GM19324 (cell line): Measurements from ENCODE around the gene MRPS22.
A peak's percentile ranks its signal among the peaks of the same experiment; 100 is the strongest.

Experiments
- ATAC-seq: cut with Tn5 transposase; IDR thresholded peaks from one replicate; pipeline ENCODE4 v1.9.1; 2021; ENCODE audit warnings: mild to moderate bottlenecking, moderate library complexity; ENCODE audit not compliant: unreplicated experiment, low FRiP score

The MRPS22 gene

DNA sequence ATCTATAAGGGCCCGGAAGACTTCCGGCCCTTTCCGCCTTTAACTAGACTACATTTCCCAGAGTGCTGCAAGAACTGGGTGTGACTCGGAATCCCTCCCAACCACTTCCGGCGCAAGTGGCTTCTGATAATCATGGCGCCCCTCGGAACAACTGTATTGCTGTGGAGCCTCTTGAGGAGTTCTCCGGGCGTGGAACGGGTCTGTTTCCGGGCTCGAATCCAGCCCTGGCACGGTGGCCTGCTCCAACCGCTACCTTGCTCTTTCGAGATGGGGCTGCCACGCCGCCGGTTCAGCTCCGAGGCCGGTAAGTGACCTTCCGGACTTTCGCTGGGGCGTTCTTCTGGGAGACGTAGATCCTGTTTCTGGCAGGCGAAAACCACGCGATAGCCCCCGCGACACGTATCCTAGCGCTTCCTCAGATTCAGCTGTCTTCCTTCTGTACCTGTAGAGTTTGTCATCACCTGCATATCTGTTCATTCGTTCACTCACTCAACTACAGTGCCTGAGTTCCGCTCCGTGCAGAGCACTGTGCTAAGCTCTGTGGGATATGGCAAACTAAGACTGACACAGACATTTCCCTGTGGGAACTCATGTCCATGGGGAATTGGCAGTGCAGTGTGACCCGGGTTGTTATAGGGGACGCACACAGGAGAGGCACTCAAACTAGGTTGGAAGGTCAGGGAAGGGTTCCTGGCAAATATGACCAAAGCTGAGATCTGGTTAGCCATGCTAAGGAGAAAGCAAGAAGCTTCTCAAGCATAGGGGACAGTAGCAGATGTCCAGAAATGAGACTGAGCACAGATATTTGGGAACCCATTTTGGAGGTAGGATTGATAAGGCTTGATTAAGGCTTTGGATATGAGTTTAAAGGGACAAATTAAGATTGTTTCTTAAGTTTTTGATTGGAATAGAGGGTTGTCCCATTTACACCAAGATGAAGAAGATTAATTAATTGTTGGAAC is at the start of gene MRPS22:
MRPS22 (plus strand) TSS at position 126 of the 962 bp plus-strand sequence; CDS start at position 133, 7 bp downstream.
- ATAC-seq: peak; percentile 95

DNA sequence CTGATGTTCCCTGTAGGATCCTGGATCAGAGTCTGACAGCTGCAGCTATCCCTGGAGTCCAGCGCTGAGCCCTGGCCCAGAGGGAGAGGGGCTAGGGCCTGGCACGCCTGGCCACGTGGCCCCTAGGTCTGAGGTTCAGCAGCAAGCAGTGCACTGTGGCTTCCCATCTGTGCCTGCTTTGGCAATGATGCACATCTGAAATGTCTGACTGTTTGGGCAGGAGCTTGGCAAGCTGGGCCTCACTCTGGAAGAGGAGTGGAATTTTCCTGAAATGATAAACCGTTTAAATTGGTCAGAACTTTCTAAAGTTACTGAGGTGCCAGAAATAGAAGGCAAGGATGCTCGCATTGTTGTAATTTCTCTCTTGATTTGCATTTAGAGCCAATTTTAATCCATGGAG is 48.8 kb upstream of the MRPS22 start:
- no peak for ATAC-seq

DNA sequence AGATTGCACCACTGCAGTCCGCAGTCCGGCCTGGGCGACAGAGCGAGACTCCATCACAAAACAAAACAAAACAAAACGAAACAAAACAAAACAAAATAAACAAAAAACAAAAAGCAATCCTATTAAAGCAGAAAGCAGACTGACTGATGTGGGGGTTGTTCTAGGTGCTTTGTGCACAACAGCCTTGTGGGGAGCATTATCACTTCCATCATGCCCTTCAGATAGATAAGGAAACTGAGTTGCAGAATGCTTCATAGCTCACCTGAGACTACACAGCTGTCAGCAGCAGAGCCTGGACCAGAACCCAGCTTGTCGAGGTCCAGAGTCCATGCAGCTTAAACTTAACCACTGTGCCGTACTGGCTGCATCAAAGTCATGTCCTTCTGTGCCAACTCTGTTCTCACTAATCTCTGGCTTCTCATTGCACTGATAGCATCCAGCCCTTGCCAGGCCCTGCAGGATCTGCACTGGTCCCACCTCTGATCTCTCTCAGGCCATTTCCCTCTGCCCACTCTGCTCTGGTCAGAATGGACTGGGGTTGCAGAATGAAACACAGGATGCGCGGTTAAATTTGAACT is 47.6 kb upstream of the MRPS22 start:
- no peak for ATAC-seq

DNA sequence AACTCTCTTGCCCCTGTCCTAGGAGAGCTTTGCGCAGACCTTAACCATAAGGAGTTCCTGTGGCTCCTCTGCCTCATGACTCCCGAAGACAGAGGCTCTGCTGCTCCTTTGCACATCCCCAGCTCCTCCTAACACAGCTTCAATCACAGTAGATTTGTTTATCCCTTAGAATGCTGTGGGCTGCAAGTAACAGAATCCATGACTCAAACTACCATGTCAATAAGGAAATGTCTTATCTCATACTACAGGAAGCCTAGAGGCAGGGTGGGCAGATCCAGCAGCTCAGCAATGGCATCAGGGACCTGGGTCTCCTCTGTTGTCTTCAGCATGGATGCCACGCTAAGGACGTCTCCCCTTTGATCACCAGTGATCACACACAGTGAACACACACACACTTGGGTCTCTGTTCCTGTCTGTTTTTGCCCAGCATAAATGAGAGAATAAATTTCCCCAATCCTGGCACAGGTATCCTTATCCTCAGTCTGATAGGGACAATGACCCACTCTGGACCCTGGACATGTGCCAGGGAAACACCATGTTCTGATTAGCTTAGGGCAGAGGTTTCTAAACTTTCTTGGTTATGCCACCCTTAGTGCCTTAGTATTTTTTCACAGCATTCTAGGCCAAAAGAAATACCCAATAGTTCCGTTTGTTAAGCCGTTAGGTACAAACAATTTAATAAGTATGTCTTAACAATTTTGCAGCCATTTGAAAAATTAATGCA is 46.1 kb upstream of the MRPS22 start:
- no peak for ATAC-seq

DNA sequence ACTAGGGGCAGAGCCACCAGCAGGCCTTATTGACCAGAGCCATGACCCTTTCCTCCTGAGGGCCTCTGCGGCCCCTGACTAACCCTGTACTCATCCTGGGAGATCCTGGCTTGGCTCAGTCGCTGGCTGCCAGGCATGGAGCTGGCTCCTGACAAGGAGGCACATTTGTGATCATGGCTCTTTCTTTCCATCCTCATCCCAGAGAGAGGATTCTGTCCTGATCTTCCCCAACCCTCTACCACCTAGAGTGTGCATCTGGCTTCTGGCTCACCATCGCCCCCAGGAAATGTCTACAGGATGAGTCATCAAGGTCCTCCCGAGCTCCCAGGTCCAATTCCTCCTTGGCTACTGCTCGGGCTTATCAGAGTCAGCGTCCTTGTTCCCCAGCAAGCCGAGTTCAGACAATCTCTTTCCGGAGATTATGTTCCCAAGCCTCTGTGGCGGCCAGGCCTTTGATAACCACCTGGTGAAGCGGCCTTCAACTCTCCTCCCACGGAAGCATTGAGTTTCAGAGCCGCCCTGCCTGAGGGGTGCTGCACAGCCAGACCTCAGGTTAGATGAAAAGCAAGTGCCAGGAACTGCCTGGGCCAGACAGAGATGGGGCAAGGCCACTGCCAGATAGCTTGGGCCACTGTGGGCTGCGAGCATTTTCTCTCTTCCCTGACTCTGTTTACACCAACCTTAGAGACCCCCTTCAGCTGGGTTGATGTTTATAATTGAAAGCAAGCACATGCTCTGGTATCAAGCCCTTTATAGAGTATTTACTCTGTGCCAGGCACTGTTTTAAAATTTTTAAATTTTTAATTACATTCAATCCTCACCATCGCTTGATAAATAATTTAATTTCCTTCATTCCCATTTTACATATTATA is 44.3 kb upstream of the MRPS22 start:
- ATAC-seq: no peak

DNA sequence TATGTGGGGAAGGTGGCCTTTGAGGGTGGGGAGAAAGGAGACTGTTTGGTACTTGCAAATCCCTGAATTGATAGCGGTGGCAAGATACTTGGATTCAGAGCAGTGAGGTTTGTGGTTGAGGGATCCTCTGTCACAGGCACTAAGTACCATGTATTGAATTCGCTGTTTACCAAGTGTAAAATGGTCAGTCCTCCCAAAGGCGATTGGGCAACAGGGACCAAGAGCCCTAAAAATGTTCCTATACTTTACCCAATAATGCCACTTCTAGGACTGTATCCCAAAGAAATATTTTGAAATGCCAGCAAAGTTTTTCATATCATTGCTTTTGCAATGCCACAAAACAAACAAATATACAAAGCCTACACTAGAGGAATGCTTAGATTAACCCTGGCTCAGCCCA is 43.4 kb upstream of the MRPS22 start:
- no peak for ATAC-seq

DNA sequence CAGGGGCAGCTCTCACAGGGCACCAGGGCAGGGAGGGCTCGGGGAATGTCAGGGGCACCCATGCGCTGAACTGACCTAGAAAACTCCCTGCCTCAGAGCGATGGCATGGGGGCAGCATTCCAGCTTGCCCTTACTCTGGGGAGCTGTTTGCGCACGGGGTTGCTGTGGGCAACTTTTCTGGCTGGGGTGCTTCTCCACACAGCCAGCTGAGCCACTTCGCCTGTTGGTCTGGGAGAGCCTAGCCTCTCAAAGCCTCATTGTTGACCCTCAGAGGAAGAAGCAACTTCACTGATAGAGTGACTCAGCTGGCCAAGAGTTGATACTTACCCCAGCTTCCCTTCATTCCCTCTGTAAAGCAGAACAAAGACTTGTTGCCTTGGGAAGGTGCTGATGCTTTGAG is 42.6 kb upstream of the MRPS22 start:
- no peak for ATAC-seq

DNA sequence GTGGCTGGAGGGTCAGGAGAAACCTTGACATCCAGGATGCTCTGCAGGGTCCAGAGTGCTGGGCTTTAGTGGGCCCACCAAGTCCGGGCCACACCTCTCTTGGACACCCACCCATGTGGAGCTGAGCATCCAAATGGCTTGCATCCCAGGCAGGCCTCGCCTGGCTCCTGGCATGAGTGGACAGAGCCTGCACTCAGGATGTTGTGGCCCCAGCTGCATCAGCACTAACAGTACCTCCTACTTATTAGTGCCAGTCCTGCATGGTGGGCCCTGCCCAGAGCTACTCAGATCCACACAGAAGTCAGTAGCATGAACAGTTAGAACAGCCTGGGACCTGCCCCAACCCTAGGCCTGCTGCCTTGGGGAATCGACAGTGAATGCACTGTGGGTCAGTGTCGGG is 42.2 kb upstream of the MRPS22 start:
- no peak for ATAC-seq

DNA sequence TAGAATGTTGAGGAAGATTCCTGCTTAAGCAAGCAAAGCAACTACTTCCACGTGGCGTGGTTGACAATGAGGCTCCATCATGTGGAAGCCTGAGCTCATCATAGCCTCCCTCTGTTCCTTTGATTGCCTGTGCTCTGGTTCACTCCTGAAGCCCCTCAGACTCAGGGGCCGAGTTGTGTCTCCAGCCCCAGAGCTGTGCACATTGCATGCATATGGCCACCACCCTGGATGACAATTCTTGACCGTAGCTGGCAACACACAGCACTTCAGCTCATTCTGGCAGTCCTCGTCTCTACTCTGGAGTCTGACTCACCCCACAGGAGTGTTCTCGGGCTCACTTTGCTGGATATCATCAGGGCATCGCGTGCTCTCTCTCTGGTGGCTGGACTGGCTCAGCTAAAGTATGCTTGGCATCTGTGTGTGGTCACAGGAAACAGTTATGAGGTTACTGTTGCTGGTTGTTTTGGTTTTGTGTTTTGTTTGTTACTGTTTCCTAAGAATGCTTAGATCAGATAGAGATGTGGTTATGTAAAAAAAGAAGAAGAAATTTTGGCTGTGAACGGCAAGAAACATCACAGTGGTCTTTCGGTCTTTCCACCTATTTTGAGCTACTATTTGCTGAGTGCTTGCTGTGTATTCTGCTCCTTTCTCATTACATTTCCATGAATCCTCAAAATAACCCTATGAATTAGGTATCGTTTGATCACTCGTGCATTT is 41.6 kb upstream of the MRPS22 start:
- ATAC-seq: no peak

DNA sequence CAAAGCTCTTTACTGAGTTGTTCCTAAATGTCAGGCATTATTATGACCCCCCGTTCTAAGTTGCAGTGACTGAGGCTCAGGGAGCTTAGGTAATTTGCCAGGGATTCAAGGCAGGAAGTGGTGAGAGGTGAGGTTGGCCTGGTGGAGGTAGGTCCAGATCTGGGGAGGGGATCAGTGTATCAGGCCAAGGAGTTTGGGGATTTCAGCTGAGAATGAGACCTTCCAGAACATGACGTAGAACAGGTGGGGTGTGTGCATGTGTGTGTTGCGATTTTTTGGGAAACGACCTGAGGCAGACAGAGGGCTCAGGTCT is 41.1 kb upstream of the MRPS22 start:
- ATAC-seq: no peak

DNA sequence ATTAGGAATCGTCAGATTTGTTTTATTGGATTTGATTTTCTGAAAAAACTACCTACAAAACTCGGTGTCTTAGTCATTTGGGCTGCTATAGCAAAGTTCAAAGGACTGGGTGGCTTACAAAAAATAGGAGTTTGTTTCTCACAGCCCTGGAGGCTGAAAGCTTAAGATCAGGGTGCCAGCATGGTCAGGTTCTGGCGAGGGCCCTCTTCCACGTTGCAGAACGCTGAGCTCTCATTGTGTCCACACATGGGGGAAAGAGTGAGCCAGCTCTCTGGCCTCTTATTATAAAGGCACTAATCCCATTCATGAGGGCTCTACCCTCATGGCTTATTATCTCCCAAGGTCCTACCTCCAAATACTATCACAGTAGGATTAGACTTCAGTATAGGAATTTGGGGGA is 40.6 kb upstream of the MRPS22 start:
- ATAC-seq: no peak

DNA sequence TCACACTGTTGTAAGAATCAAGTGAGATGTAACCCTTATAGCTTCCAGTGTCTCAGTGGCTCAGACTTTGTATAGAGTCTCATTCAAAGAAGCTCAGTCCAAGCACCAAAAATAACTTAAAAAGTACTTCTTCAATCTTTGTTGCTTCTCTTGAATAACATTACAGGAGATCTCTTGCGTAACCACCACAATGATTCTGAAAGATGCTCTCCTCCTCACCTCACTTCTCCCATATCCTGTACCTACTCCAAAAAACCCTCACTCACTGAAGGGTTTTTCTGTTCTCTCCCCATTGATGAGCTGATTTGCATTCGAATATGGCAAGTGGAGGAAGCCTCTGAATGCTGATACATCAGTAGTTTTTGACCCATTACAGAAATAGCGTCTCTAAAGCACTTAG is 39.4 kb upstream of the MRPS22 start:
- no peak for ATAC-seq

DNA sequence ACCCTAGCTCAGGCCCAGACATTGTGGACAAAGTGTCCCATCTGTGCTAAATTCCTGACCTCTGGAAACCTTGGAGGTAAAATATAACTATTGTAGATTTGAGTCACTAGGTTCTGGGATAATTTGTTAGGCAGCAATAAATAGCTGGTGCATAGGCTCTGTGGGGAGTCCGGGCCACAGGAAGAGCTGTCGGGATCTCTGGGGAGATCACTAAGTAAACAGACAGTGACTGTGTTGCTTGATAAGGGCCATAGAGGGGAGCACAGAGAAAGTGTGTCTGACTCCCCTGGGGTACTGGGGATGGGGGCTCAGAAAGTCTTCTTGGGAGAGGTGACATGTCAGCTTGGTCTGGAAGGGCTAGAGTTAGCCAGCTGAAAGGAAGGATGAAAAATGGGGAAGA is 37.7 kb upstream of the MRPS22 start:
- no peak for ATAC-seq

DNA sequence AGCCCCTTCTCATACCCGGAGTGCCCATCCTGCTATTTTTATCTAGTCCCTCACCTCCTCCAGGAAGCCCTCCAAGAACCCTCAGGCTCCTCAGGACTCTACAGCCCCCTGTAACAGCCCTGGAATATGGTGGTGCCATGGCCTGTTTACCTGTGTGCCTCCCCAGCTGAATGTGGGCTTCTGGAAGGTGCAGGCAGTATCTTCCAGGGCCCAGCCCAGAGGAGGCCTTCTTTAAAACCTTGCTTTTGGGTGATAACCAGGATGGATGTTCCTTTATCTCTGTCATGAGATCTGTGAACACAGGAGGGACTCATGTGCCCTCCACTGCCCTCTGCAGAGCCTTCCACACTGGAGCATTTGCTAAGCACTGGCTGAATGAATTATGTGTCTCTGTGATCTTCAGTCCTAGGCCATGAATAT is 36.7 kb upstream of the MRPS22 start:
- no peak for ATAC-seq

DNA sequence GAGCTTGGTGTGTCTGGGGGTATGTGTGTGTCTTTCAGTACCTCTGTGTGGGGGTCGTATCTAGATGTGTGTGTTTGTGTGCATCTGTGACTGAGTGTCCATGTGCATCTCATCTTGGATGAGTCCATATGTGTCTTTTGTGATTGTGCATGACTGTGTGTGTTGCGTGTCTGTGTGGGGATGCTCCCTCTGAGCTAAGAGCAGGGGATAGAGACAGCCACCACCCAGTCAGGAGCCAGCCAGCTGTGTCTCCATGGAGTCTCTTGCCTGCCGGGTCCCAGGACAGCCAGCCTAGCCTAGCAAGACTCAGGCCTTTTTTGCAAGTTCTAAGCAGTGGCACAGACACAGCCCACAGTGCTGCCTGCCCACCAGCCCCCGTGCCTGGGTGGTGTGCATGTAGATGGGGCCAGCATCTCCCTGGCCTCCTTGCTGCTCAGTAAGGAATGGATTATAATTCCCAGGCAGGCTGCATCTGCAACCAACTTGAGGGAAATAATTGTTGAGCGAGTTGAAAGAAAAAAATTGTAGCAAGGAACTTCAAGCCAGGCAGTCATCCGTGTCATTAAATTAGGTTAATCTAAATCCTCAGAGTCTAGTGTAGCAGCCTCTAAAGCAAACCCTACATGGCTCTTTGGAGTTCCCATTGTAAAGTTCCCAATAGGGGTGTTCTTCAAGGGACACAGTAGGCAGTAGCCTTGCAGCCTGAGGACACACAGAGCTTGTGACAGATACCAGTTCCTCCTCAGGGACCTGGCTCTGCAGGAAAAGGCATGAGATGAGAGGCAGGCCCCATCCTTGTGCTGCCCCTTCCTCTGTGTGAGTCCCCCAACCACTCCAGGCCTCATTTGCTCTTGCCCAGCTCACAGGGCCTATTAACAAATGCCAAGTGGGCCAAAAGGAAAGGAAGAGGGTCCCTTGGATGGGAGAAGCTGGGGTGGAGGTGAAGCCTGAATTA is 35.9 kb upstream of the MRPS22 start:
- no peak for ATAC-seq

DNA sequence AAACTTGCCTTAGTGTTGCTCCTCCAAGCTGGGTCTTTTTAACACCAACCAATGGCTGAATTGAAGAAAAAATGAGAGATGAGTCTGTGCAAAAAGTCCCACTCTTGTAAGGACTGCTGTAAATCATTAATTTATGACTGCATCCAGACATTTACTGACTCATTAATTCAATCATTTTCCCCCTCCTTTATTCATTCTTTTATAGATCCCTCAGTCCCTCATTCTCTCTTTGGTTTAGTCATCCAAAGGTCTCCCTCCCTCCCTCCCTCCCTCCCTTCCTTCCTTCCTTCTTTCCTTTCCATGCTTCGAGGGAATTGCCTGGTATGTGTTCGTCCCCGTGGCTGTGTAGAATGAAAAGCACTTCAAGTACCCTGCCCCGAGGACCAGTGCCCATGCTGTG is 35.3 kb upstream of the MRPS22 start:
- no peak for ATAC-seq

DNA sequence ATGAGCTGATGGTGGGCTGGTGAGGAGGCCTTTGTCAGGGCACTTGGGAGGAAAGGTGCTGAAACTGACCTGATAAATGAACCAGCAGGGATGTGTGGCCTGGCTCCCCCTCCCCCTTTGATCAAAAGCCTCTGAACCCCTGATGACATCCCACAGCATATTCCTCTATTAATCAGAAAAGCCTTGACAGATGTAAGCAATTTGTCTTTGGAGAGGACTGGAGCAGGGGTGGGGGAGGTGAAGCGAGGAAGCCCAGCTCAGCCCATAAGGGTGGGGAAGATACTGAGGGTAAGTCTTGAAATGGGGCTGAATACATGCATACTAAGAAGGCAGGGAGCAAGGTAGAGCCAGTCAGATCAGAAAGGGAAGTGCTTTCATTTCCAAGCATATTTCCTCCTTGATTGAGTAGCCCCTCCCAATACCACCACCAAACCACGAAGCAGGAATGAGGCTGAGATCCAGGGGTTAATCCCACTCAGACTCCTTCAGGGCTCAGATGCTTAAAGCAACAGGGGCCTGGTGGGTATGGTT is 34.7 kb upstream of the MRPS22 start:
- ATAC-seq: no peak

DNA sequence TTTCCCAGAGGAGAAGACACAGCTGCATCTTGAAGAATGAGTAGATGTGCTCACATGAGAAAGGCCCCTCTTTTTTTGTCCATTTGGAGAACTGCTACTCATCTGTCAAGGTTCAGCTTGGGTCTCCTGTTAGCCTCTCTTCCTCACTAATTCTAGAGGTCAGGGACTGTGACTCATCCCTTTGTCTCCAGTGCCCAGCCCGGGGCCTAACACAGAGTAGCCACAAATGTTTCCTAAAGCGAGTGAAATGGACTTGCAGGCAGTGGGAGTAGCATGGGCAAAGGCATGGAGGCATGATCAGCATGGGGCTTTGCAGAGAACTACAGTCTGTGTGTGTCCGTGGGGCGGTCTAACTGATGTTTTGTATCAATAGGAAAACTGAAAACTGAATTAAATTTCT is 33.9 kb upstream of the MRPS22 start:
- ATAC-seq: no peak
